OCI-LY3 (cell line): ENCODE results near the gene RAG2.

Source experiments
- EZH2phosphoT487 ChIP-seq: fragments of 200-600 bp; shearing (Covaris generic); IDR thresholded peaks from 2 replicates; pipeline ENCODE4 v1.6.1; 2018; ENCODE audit warnings: antibody characterized with exemption, mixed run types, low read depth
- TF ChIP-seq, protein P1 (sequence below): fragments of 200-600, 300-600 bp; sonication (generic); IDR thresholded peaks from 2 replicates; pipeline ENCODE4 v1.5.1; 2014; ENCODE audit warnings: antibody characterized with exemption, low read length, low read depth

GRCh38 chr11:36605221-36606216 lies 7.5 kb upstream of the RAG2 start:
- TF ChIP-seq, protein P1, sequence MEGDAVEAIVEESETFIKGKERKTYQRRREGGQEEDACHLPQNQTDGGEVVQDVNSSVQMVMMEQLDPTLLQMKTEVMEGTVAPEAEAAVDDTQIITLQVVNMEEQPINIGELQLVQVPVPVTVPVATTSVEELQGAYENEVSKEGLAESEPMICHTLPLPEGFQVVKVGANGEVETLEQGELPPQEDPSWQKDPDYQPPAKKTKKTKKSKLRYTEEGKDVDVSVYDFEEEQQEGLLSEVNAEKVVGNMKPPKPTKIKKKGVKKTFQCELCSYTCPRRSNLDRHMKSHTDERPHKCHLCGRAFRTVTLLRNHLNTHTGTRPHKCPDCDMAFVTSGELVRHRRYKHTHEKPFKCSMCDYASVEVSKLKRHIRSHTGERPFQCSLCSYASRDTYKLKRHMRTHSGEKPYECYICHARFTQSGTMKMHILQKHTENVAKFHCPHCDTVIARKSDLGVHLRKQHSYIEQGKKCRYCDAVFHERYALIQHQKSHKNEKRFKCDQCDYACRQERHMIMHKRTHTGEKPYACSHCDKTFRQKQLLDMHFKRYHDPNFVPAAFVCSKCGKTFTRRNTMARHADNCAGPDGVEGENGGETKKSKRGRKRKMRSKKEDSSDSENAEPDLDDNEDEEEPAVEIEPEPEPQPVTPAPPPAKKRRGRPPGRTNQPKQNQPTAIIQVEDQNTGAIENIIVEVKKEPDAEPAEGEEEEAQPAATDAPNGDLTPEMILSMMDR = no peak
- TF ChIP-seq EZH2phosphoT487 = no peak
